A549 (cell line): ENCODE measurements around the gene ARG2. TPM values are rescaled to one million over a fixed set of nuclear protein-coding genes. Genes with fewer than 3 reads are reported as not detected.

ENCODE experiments used
- ATAC-seq, 2 experiments: fragments of 200-7000 bp in 1 of 2; fragments of >200 bp in 1 of 2; cut with Nextera tagmentation in 1 of 2; cut with Tn5 transposase in 1 of 2; 3 replicates each; pipeline versions ENCODE4 v1.8.0 to v1.9.1; 2018 to 2020; ENCODE audit warnings: mild to moderate bottlenecking in 1 of 2, moderate library complexity in 1 of 2
- CTCF ChIA-PET: fragments of 300-600 bp; sonication (Branson Sonifier 250); formaldehyde crosslinking; extraction: SDS; loops from one replicate; lab custom pipeline; 2021; ENCODE audit warnings: antibody characterized with exemption, inconsistent platforms; lab: Yijun Ruan, JAX
- POLR2A ChIA-PET: fragments of 350-600 bp; formaldehyde crosslinking; extraction: SDS; loops from one replicate; lab custom pipeline; 2021; ENCODE audit warnings: antibody characterized with exemption, inconsistent platforms; lab: Yijun Ruan, JAX
- DNase-seq, 2 experiments: peaks; one replicate each; pipeline versions ENCODE4 v3.0.0 to v3.0.0-alpha.2; 2011 to 2016; ENCODE audit warnings: low read depth in 1 of 2, low spot score in 1 of 2
- FAIRE-seq: peaks from 2 replicates; lab custom pipeline; 2011; peaks lifted over from hg19 to GRCh38; lab: Jason Lieb, UNC
- H3K27ac ChIP-seq, 2 experiments: fragments of >200 bp; sonication (Bioruptor Twin); formaldehyde crosslinking; 3 replicates each; pipeline ENCODE4 v1.5.1; 2016 to 2017
- H3K4me1 ChIP-seq: fragments of >200 bp; sonication (Bioruptor Twin); formaldehyde crosslinking; 3 replicates; pipeline ENCODE4 v1.6.1; 2016
- H3K4me2 ChIP-seq: fragments of >200 bp; sonication (Bioruptor Twin); formaldehyde crosslinking; 3 replicates; pipeline ENCODE4 v1.6.1; 2016
- H3K4me3 ChIP-seq: fragments of >200 bp; sonication (Bioruptor Twin); formaldehyde crosslinking; 3 replicates; pipeline ENCODE4 v1.5.1; 2016
- H3K9me3 ChIP-seq: fragments of >200 bp; sonication (Bioruptor Twin); formaldehyde crosslinking; 3 replicates; pipeline ENCODE4 v1.6.1; 2016
- ATOH8 ChIP-seq: fragments of 250-450 bp; sonication (Bioruptor Pico); IDR thresholded peaks from 2 replicates; pipeline ENCODE4 v1.5.0; 2020; ENCODE audit warnings: low read depth, mild to moderate bottlenecking, moderate library complexity
- CBX8 ChIP-seq: fragments of 200-600 bp; sonication (generic); IDR thresholded peaks from 2 replicates; pipeline ENCODE4 v1.6.1; 2016
- CHD2 ChIP-seq: fragments of 150-350 bp; IDR thresholded peaks from 2 replicates; pipeline ENCODE4 v1.6.1; 2014; ENCODE audit warnings: low read length; ENCODE audit not compliant: partially characterized antibody
- CTCF ChIP-seq: fragments of >200 bp; sonication (Bioruptor Twin); formaldehyde crosslinking; IDR thresholded peaks from 3 replicates; pipeline ENCODE4 v1.5.1; 2016
- EP300 ChIP-seq, 2 experiments: fragments of >200 bp; sonication (Bioruptor Twin); formaldehyde crosslinking; IDR thresholded peaks; 2 replicates in 1 of 2; 3 replicates in 1 of 2; pipeline ENCODE4 v1.6.1; 2016 to 2017
- FOXS1 ChIP-seq: fragments of 250-450 bp; sonication (Bioruptor Pico); IDR thresholded peaks from 2 replicates; pipeline ENCODE4 v1.5.0; 2020; ENCODE audit warnings: mild to moderate bottlenecking, moderate library complexity
- HMGXB4 ChIP-seq: fragments of 250-450 bp; sonication (Bioruptor Pico); IDR thresholded peaks from 2 replicates; pipeline ENCODE4 v1.5.0; 2021; ENCODE audit warnings: mild to moderate bottlenecking, moderate library complexity, borderline replicate concordance
- HOXA7 ChIP-seq: fragments of 250-450 bp; sonication (Bioruptor Pico); IDR thresholded peaks from 2 replicates; pipeline ENCODE4 v1.5.0; 2020; ENCODE audit warnings: mild to moderate bottlenecking, moderate library complexity
- HOXB13 ChIP-seq: fragments of 250-450 bp; sonication (Bioruptor Pico); IDR thresholded peaks from 2 replicates; pipeline ENCODE4 v1.5.0; 2020; ENCODE audit warnings: low read depth, mild to moderate bottlenecking, moderate library complexity
- MAFK ChIP-seq: fragments of 450-650 bp; IDR thresholded peaks from 2 replicates; pipeline ENCODE4 v1.6.1; 2014; ENCODE audit not compliant: partially characterized antibody
- NPAS2 ChIP-seq: fragments of 250-450 bp; sonication (Bioruptor Pico); IDR thresholded peaks from 2 replicates; pipeline ENCODE4 v1.8.0; 2022; ENCODE audit warnings: mild to moderate bottlenecking, moderate library complexity, borderline replicate concordance
- PBX3 ChIP-seq: IDR thresholded peaks from 2 replicates; pipeline ENCODE4 v1.6.1; 2012
- PHF8 ChIP-seq: fragments of 200-600 bp; sonication (generic); IDR thresholded peaks from 2 replicates; pipeline ENCODE4 v1.6.1; 2016; ENCODE audit warnings: low read depth, mild to moderate bottlenecking, antibody characterized with exemption, moderate library complexity, borderline replicate concordance
- RFX5 ChIP-seq: fragments of 450-650 bp; IDR thresholded peaks from 2 replicates; pipeline ENCODE4 v1.7.1; 2014; ENCODE audit warnings: antibody characterized with exemption, mild to moderate bottlenecking, moderate library complexity
- WGBS: methylation state at CpG from one replicate; pipeline ENCODE4 v1.1.6; 2017; ENCODE audit errors: missing lambda C conversion rate; 5-methylcytosine and 5-hydroxymethylcytosine counted together
- polyA plus RNA-seq, 4 experiments: library from polyadenylated mRNA; depleted of rRNA in 3 of 4; stranded (reverse); fragments of >200 nt; fragmentation: RNase III in 1 of 4; extraction: RNeasy Plus Mini Kit Qiagen cat#74134 plus additional on column Dnase treatment in 1 of 4; gene quantifications; 2 replicates in 3 of 4; 3 replicates in 1 of 4; pipeline ENCODE4 v1.2.3, GENCODE V29; 2011 to 2017

ARG2 gene
- polyA plus RNA-seq, 2 of the 4 experiments (the other 2 are of a cell fraction): 1.8 to 2.5 TPM

- Histone ChIP-seq H3K9me3 (no peaks in the 10 kb centered on the region), H3K4me2 (peak overlapping the region; percentile 92), H3K4me1 (peaks cover 23% of the 10 kb centered on the region), H3K27ac (peak overlapping the region in 1 of 2 experiments; percentile 36; a peak in 3 of 6 replicates), H3K4me3 (peak overlapping the region; percentile 52)
- WGBS: 43% methylated on average over 18 of the region's 19 CpGs
- no peak for FAIRE-seq
- CTCF ChIA-PET: interaction anchor here (0.7 to 5.9 kb wide), 12 partner anchors 9 to 536 kb away, joined by 3 to 74 read pairs (median 6); partner anchors contain the start of gene RDH12
- POLR2A ChIA-PET: interaction anchor here (1.0 kb wide), 1 partner anchor 55 kb away, joined by 3 read pairs; the partner anchor contains the start of gene VTI1B
- peak; percentile 4 to 28 for ATAC-seq
- TF ChIP-seq EP300 (IDR thresholded peaks at IDR 0.05) (no peak), MAFK (no peak), CTCF (no peak), HOXB13 (CRISPR knock-in tag) (no peak), NPAS2 (CRISPR knock-in tag) (no peak), HMGXB4 (CRISPR knock-in tag) (no peak), PHF8 (no peak), PBX3 (no peak), HOXA7 (CRISPR knock-in tag) (no peak), FOXS1 (CRISPR knock-in tag) (no peak), CBX8 (no peak), CHD2 (no peak), RFX5 (no peak), ATOH8 (no peak)
- DNase-seq: peak in 1 of 2 experiments; percentile 21
These were observed 581 bp downstream of the ARG2 start for GRCh38 chr14:67620217-67620785.

- FAIRE-seq (no peak), ATAC-seq (no peak)
- Histone ChIP-seq H3K9me3 (no peaks in the 10 kb centered on the region), H3K4me3 (no peak overlapping the region), H3K27ac (peak overlapping the region in 1 of 2 experiments; percentile 11; a peak in 1 of 6 replicates)
- ChIA-PET CTCF (interaction anchor here (0.7 to 1.6 kb wide), 5 partner anchors 11 to 82 kb away, joined by 3 to 5 read pairs (median 5); no protein-coding TSS in a partner anchor), POLR2A (interaction anchor here (0.6 kb wide), 1 partner anchor 78 kb away, joined by 6 read pairs; no protein-coding TSS in a partner anchor)
- no peak for TF ChIP-seq HMGXB4 (CRISPR knock-in tag)
- TF ChIP-seq CBX8: no peak
- TF ChIP-seq HOXA7 (CRISPR knock-in tag): no peak
- TF ChIP-seq, all 56 proteins: peak for 0
- 71% methylated on average over 4 of the region's 4 CpGs for WGBS
- peak in 1 of 2 experiments; percentile 36 for DNase-seq
- Histone ChIP-seq H3K4me1 (peaks cover 23% of the 10 kb centered on the region), H3K4me2 (peak overlapping the region; percentile 32)
These were observed 3.0 kb downstream of the ARG2 start for GRCh38 chr14:67622675-67623074.
